Measurements from ENCODE around the gene HOXC5. TPM values are rescaled to one million over a fixed set of nuclear protein-coding genes. Genes with fewer than 3 reads are reported as not detected.

Gene HOXC5
- total and polyA plus RNA-seq, 5 experiments from 2014 or later: not detected

DNA sequence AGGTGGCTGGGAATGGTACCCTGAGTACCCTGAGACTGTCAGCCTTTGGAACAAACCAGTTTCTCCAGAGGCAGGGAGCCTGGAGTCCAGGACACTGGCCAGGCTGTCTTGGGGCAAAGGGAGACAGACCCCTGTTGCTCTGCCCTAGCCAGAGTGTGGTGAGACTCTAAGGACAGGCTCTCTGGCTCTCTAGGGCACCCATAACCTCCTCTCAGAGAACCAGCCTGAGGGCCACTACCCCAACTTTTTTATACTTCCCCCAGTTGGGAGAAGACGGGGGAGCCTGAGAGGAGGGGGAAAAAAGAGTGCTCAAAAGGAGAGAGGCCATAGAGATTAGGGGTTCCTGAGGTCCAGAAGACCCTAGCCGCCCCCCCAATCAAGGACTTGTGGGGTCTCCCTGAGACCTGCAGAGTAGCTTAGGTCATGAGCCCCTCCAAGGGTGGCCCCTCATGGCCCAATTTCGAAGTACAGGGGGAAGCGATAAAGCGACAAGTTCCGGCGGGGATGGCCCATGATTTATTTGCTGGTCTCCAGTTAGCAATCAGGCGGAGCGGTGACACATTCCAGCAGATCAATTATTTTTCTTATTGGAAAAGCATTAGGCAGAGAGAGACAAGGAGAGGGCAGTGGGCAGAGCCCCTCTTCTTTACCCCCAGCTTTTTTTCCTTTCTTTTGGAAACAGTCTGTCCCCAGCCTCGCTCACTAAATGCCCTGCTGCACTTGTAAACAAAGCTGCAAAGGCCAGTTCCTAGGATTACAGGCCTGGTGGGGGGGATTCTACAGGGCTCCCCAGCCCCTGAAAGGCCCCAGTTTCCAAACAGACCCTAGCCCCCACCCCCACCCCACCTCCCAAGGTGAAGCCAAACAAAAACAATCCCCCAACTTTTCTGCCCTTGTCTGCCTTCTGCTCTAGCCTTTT is 22.5 kb upstream of the HOXC5 start:
- H3K36me3 Mint-ChIP-seq: peaks cover 0 to 7% (median 0%) of the 10 kb centered on the region in 3 donors
- H3K27ac Mint-ChIP-seq: no peak overlapping the region
- DNase-seq (peak in 1 of 10 donors; percentile 50), ATAC-seq (no peak)
- no peaks in the 10 kb centered on the region for H3K9me3 Mint-ChIP-seq
- H3K4me1 Mint-ChIP-seq: peaks cover 25 to 63% (median 36%) of the 10 kb centered on the region in 4 donors
- H3K27me3 Mint-ChIP-seq: peaks cover 59 to 100% (median 81%) of the 10 kb centered on the region in 5 donors
- POLR2A ChIA-PET: interaction anchor here (1.2 to 2.2 kb wide), 3 partner anchors 14 to 196 kb away, joined by 4 to 5 read pairs (median 5); no protein-coding TSS in a partner anchor
- peak overlapping the region in 7 of 10 donors; percentile 27 to 80 (median 43) for H3K4me3 Mint-ChIP-seq

DNA sequence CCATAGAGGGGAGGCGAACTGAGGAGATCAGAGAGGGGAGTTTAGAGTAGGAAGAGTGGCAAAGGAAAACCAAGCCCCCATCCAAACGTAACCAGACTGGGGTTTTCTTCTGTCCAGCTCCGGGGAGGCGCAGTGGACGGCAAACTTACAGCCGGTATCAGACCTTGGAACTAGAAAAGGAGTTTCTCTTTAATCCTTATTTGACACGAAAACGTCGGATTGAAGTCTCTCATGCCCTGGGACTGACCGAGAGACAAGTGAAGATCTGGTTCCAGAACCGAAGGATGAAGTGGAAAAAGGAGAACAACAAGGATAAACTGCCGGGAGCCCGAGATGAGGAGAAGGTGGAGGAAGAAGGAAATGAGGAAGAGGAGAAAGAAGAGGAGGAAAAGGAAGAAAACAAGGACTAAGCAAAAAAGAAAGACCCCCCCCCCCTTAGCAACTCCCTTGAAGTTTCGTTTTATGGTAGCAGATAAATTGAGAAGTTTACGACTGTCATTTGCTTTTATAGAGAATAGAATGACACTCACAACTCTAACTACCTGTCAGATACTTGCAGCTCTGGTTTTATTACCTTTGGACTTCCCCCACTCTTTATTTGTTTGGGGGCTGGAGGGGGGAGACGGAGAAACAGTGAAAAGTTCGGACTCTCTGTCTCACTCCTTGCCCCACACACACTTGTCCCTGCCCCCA is 21.7 kb upstream of the HOXC5 start:
- H3K4me3 Mint-ChIP-seq: peak overlapping the region in 5 of 10 donors; percentile 8 to 58 (median 19)
- ATAC-seq (no peak), DNase-seq (peak in 1 of 10 donors; percentile 35)
- H3K9me3 Mint-ChIP-seq: no peaks in the 10 kb centered on the region
- H3K36me3 Mint-ChIP-seq: peaks cover 0 to 7% (median 0%) of the 10 kb centered on the region in 3 donors
- no peak overlapping the region for H3K27ac Mint-ChIP-seq
- peaks cover 22 to 57% (median 30%) of the 10 kb centered on the region in 4 donors for H3K4me1 Mint-ChIP-seq
- POLR2A ChIA-PET: interaction anchor here (0.6 kb wide), 1 partner anchor 1944 kb away, joined by 6 read pairs; no protein-coding TSS in a partner anchor
- peaks cover 56 to 94% (median 80%) of the 10 kb centered on the region in 5 donors for H3K27me3 Mint-ChIP-seq

DNA sequence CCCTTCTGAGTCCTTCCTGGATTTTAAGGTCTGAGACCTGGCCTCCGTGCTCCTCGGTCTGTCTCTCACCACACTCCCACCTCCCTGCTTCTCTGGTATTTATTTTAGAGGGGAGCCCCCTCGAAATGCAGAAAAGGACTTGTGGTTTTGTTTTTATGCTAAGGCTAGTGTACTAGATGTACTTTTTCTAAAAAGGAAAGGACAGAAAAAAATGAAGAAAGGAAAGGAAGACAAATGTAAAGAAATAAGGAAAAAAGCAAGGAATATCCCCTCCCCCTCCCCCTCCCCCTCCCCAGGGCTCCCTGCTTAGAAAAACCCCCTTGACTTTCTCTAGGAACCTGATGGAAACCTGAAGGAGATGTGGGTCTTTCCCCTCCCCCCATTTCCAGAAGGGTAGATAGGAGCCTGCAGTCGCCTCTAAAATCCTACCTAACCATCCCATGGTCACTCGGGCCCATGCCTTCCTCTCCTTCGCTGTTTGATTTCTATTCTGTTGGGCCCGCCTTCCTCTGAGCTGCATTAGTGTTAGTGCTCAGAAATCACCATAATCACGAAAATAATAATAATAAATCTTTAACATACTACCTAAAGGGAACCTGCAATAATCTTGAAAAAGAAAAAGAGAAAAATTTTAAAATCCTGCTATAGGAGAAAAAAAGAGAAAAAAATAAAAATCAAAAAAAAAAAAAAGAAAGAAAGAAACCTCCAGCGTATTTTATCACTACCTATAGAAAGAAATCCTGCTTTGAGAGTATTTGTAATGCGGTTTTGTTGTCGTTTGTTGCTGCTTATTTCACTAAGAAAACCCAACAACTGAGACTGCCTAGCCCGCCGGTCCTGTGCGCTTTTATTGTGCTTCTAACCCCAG is 21.0 kb upstream of the HOXC5 start:
- Mint-ChIP-seq H3K36me3 (peaks cover 0 to 7% (median 0%) of the 10 kb centered on the region in 3 donors), H3K4me1 (peaks cover 18 to 52% (median 25%) of the 10 kb centered on the region in 4 donors), H3K27ac (no peak overlapping the region), H3K4me3 (no peak overlapping the region), H3K27me3 (peaks cover 53 to 90% (median 75%) of the 10 kb centered on the region in 5 donors), H3K9me3 (no peaks in the 10 kb centered on the region)
- DNase-seq (peak in 1 of 10 donors; percentile 18), ATAC-seq (no peak)
- POLR2A ChIA-PET: interaction anchor here (0.6 kb wide), 1 partner anchor 1945 kb away, joined by 6 read pairs; no protein-coding TSS in a partner anchor

DNA sequence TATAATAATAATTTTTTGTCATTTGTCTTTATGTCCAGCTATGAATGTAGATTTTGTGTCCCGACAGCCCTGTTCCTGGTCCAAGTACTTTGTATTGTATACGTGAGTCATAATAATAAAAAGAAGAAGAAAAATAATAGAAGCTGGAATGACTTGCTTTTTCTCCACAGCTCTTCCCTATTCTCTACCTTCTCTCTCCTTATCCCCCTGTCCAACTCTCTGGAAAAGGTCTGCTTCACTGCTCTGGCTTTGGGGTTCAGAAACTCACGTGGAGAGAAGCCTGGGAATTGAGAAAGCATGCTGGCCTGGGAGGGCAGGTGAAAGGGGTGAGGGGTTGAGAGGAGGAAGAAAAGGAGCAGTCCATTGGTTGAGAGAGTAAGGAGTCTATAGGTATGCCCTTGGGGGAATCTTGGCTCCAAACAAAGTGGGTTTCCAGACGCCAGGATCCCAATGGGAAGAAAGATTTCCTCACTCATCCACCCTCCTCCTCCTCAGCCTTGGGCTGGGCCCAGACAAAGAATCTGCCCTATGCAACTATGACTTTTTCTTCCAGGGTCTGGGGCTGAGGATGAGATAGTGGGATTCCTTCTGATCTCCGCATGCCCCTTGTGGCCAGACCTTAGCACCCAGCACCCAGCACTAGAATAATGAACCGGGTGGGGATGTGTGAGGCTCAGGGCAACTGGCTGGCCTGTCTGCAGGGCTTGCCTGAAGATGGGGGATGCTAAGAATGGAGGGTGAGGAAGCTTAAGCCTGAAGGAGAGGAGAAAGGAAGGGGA is 20.0 kb upstream of the HOXC5 start:
- peaks cover 54 to 90% (median 73%) of the 10 kb centered on the region in 5 donors for H3K27me3 Mint-ChIP-seq
- ATAC-seq (no peak), DNase-seq (peak in 1 of 10 donors; percentile 27)
- POLR2A ChIA-PET: no interaction called here
- no peak overlapping the region for H3K27ac Mint-ChIP-seq
- no peak overlapping the region for H3K4me3 Mint-ChIP-seq
- no peaks in the 10 kb centered on the region for H3K9me3 Mint-ChIP-seq
- H3K4me1 Mint-ChIP-seq: peaks cover 20 to 61% (median 32%) of the 10 kb centered on the region in 4 donors
- H3K36me3 Mint-ChIP-seq: peaks cover 0 to 7% (median 0%) of the 10 kb centered on the region in 3 donors

GRCh38 chr12:54014377-54015017 is 18.4 kb upstream of the HOXC5 start:
- POLR2A ChIA-PET: interaction anchor here (0.6 to 1.0 kb wide), 2 partner anchors 12 to 312 kb away, joined by 3 read pairs; no protein-coding TSS in a partner anchor
- DNase-seq: peak in 1 of 10 donors; percentile 18
- Mint-ChIP-seq H3K27ac (peak overlapping the region in 1 of 10 donors; percentile 25), H3K27me3 (peaks cover 47 to 84% (median 69%) of the 10 kb centered on the region in 5 donors), H3K4me3 (peak overlapping the region in 4 of 10 donors; percentile 1 to 36 (median 8)), H3K36me3 (peaks cover 0 to 7% (median 0%) of the 10 kb centered on the region in 3 donors), H3K4me1 (peaks cover 21 to 55% (median 33%) of the 10 kb centered on the region in 4 donors), H3K9me3 (no peaks in the 10 kb centered on the region)
- ATAC-seq: no peak

- Mint-ChIP-seq H3K4me1 (peaks cover 21 to 54% (median 31%) of the 10 kb centered on the region in 4 donors), H3K27me3 (peaks cover 47 to 84% (median 70%) of the 10 kb centered on the region in 5 donors), H3K27ac (peak overlapping the region in 1 of 10 donors; percentile 54), H3K36me3 (peaks cover 0 to 7% (median 0%) of the 10 kb centered on the region in 3 donors), H3K4me3 (peak overlapping the region in 3 of 10 donors; percentile 12 to 62 (median 36)), H3K9me3 (peaks cover 0 to 2% (median 0%) of the 10 kb centered on the region in 9 donors)
- DNase-seq: peak in 1 of 10 donors; percentile 45
- POLR2A ChIA-PET: interaction anchor here (0.7 to 1.0 kb wide), 2 partner anchors 12 to 176 kb away, joined by 3 to 4 read pairs; no protein-coding TSS in a partner anchor
- ATAC-seq: no peak
Observed at GRCh38 chr12:54015018-54015931, 17.6 kb upstream of the HOXC5 start.

- Mint-ChIP-seq H3K4me1 (peaks cover 18 to 48% (median 29%) of the 10 kb centered on the region in 4 donors), H3K4me3 (peak overlapping the region in 1 of 10 donors; percentile 7), H3K27ac (no peak overlapping the region), H3K36me3 (peaks cover 0 to 7% (median 0%) of the 10 kb centered on the region in 3 donors), H3K9me3 (peaks cover 0 to 2% (median 0%) of the 10 kb centered on the region in 9 donors), H3K27me3 (peaks cover 42 to 84% (median 66%) of the 10 kb centered on the region in 5 donors)
- POLR2A ChIA-PET: interaction anchor here (0.7 kb wide), 1 partner anchor 176 kb away, joined by 4 read pairs; no protein-coding TSS in a partner anchor
- DNase-seq (peak in 1 of 10 donors; percentile 7), ATAC-seq (no peak)
Observed at GRCh38 chr12:54016051-54016450, 16.8 kb upstream of the HOXC5 start.

- H3K4me1 Mint-ChIP-seq: peaks cover 15 to 43% (median 25%) of the 10 kb centered on the region in 4 donors
Observed at GRCh38 chr12:54016478-54016964, 16.3 kb upstream of the HOXC5 start.

DNA sequence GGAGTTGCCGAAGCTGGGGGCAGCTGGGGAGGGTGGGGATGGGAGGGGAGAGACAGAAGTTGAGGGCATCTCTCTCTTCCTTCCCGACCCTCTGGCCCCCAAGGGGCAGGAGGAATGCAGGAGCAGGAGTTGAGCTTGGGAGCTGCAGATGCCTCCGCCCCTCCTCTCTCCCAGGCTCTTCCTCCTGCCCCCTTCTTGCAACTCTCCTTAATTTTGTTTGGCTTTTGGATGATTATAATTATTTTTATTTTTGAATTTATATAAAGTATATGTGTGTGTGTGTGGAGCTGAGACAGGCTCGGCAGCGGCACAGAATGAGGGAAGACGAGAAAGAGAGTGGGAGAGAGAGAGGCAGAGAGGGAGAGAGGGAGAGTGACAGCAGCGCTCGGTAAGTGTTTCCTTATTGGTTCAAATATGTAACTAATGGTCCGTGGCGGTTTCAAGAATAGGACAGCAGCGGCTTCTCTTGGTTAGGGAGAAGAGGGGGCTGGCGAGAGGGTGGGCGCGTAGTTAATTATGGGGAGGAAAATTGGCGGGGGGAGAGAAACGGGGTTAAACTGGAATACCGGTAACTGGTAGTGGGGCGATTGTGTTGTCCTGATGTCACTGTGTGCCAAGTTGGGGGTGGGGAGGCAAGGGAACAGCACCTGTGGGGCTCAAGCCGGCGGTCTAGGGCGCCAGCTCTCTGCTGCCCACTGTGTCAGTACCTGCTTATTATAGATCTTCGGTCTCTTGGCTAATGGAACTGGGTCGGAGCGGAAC is 15.6 kb upstream of the HOXC5 start:
- Mint-ChIP-seq H3K36me3 (peaks cover 0 to 4% (median 0%) of the 10 kb centered on the region in 3 donors), H3K4me3 (peak overlapping the region; percentile 68 to 92 (median 84)), H3K4me1 (peaks cover 13 to 39% (median 23%) of the 10 kb centered on the region in 4 donors), H3K27ac (peak overlapping the region in 6 of 10 donors; percentile 25 to 73 (median 40)), H3K27me3 (peaks cover 34 to 84% (median 70%) of the 10 kb centered on the region in 5 donors), H3K9me3 (peaks cover 0 to 2% (median 0%) of the 10 kb centered on the region in 9 donors)
- DNase-seq (peak in 1 of 10 donors; percentile 22), ATAC-seq (peak; percentile 24 to 39)
- POLR2A ChIA-PET: interaction anchor here (0.7 to 1.4 kb wide), 3 partner anchors 8 to 14 kb away, joined by 3 to 4 read pairs (median 3); partner anchors contain the start of genes HOXC6 and HOXC8

More at GRCh38 chr12:54016478-54016964, 16.3 kb upstream of the HOXC5 start:
- H3K36me3 Mint-ChIP-seq: peaks cover 0 to 4% (median 0%) of the 10 kb centered on the region in 3 donors
- no peak overlapping the region for H3K27ac Mint-ChIP-seq
- POLR2A ChIA-PET: interaction anchor here (0.7 to 1.4 kb wide), 2 partner anchors 8 to 175 kb away, joined by 3 to 4 read pairs; partner anchors contain the start of gene HOXC8
- H3K9me3 Mint-ChIP-seq: peaks cover 0 to 2% (median 0%) of the 10 kb centered on the region in 9 donors
- peak overlapping the region in 1 of 10 donors; percentile 68 for H3K4me3 Mint-ChIP-seq
- DNase-seq: peak in 1 of 10 donors; percentile 52
- no peak for ATAC-seq
- H3K27me3 Mint-ChIP-seq: peaks cover 37 to 84% (median 65%) of the 10 kb centered on the region in 5 donors

All from naive thymus-derived CD8-positive, alpha-beta T cell (primary cell).